Measurements from ENCODE around the gene PEG3. TPM values are rescaled to one million over a fixed set of nuclear protein-coding genes. Genes with fewer than 3 reads are reported as not detected.

PEG3 gene
- total RNA-seq, 2 experiments from 2014 or later, result 0.14 to 0.16 TPM

Other genes starting within 250 kb of the PEG3 start
- 1 to 10 TPM; 5.4 TPM for gene ZNF71, start 245.4 kb downstream of the PEG3 start, total RNA-seq
- gene SMIM17, start 197.6 kb downstream of the PEG3 start, total RNA-seq, result not detected
- gene ZNF835, start 169.0 kb downstream of the PEG3 start, total RNA-seq, result 1 to 10 TPM; 5.0 to 5.2 TPM
- not detected for gene ZIM2, start within 50 bp of the PEG3 start, total RNA-seq

All from activated naive CD8-positive, alpha-beta T cell treated with anti-CD3 and anti-CD28 coated beads for 36 hours (primary cell).